GM23338 (cell line): ENCODE data around the gene NRIP1. TPM values are rescaled to one million over a fixed set of nuclear protein-coding genes. Genes with fewer than 3 reads are reported as not detected.

Experiments
- ATAC-seq: fragments of 200-7000 bp; cut with Tn5 transposase; 3 replicates; pipeline ENCODE4 v1.9.1; 2020
- DNase-seq: peaks from one replicate; pipeline ENCODE4 v3.0.0-alpha.2; 2015; ENCODE audit warnings: low spot score
- H2AFZ ChIP-seq: fragments of 200-600 bp; sonication (generic); 2 replicates; pipeline ENCODE4 v1.8.0; 2016; ENCODE audit warnings: antibody characterized with exemption, mild to moderate bottlenecking, moderate library complexity
- H3F3A ChIP-seq: fragments of 200-600 bp; sonication (generic); replicated peaks from 2 replicates; pipeline ENCODE4 v1.8.0; 2017; ENCODE audit warnings: antibody characterized with exemption, mixed run types, low read depth
- H3K27ac ChIP-seq: fragments of 200-600 bp; sonication (generic); 2 replicates; pipeline ENCODE4 v1.6.1; 2016; ENCODE audit warnings: low read depth
- H3K27me3 ChIP-seq: fragments of 200-600 bp; sonication (generic); 2 replicates; pipeline ENCODE4 v1.8.0; 2016; ENCODE audit warnings: mild to moderate bottlenecking, mixed run types, moderate library complexity; ENCODE audit not compliant: insufficient read depth
- H3K36me3 ChIP-seq: fragments of 200-600 bp; sonication (generic); 2 replicates; pipeline ENCODE4 v1.8.0; 2016; ENCODE audit warnings: mild to moderate bottlenecking; ENCODE audit not compliant: insufficient read depth
- H3K4me1 ChIP-seq: fragments of 200-600 bp; sonication (generic); 2 replicates; pipeline ENCODE4 v1.8.0; 2016; ENCODE audit warnings: mild to moderate bottlenecking, moderate library complexity; ENCODE audit not compliant: insufficient read depth
- H3K4me2 ChIP-seq: fragments of 200-600 bp; sonication (generic); 2 replicates; pipeline ENCODE4 v1.7.1; 2017; ENCODE audit warnings: mixed run types
- H3K4me3 ChIP-seq: fragments of 200-600 bp; sonication (generic); 2 replicates; pipeline ENCODE4 v1.6.1; 2016; ENCODE audit warnings: mixed run types
- H3K79me2 ChIP-seq: fragments of 200-600 bp; sonication (generic); replicated peaks from 2 replicates; pipeline ENCODE4 v1.8.0; 2017; ENCODE audit warnings: mild to moderate bottlenecking; ENCODE audit not compliant: insufficient read depth
- H3K9me2 ChIP-seq: fragments of 200-600 bp; sonication (generic); 2 replicates; pipeline ENCODE4 v1.8.0; 2017; ENCODE audit not compliant: insufficient read depth
- H4K20me1 ChIP-seq: fragments of 200-600 bp; sonication (generic); replicated peaks from 2 replicates; pipeline ENCODE4 v1.8.0; 2017; ENCODE audit warnings: mild to moderate bottlenecking; ENCODE audit not compliant: insufficient read depth
- H3K27ac Mint-ChIP-seq: 2 replicates; pipeline ENCODE4 v1.8.0; 2020; ENCODE audit warnings: inconsistent platforms, mild to moderate bottlenecking, moderate library complexity, mixed read lengths
- H3K27me3 Mint-ChIP-seq: 3 replicates; pipeline ENCODE4 v1.8.0; 2022; ENCODE audit warnings: low read depth, mild to moderate bottlenecking, moderate library complexity, mixed read lengths, inconsistent platforms; ENCODE audit not compliant: insufficient read depth, poor library complexity
- H3K36me3 Mint-ChIP-seq: 3 replicates; pipeline ENCODE4 v1.8.0; 2021; ENCODE audit warnings: low read depth, mild to moderate bottlenecking, inconsistent platforms, moderate library complexity, mixed read lengths
- H3K4me1 Mint-ChIP-seq: 3 replicates; pipeline ENCODE4 v1.8.0; 2020; ENCODE audit warnings: mild to moderate bottlenecking, inconsistent platforms, mixed read lengths
- H3K4me3 Mint-ChIP-seq: 3 replicates; pipeline ENCODE4 v1.8.0; 2021; ENCODE audit warnings: moderate library complexity, mild to moderate bottlenecking, inconsistent platforms, mixed read lengths
- H3K9me3 Mint-ChIP-seq: 3 replicates; pipeline ENCODE4 v1.8.0; 2020; ENCODE audit warnings: moderate library complexity, mild to moderate bottlenecking, inconsistent platforms, mixed read lengths
- CREB1 ChIP-seq: fragments of 250-450 bp; sonication (Bioruptor Pico); IDR thresholded peaks from 2 replicates; pipeline ENCODE4 v1.5.0; 2020; ENCODE audit warnings: low read depth, mild to moderate bottlenecking, moderate library complexity
- CTCF ChIP-seq, 2 experiments: fragments of 200-600 bp in 1 of 2; sonication (generic) in 1 of 2; conservative IDR thresholded peaks; 2 replicates each; pipeline versions ENCODE4 v1.5.1 to v1.6.1; 2016 to 2017; ENCODE audit warnings: antibody characterized with exemption in 2 of 2, low read depth in 2 of 2, mild to moderate bottlenecking in 2 of 2, moderate library complexity in 1 of 2
- ETS1 ChIP-seq: IDR thresholded peaks from 2 replicates; pipeline ENCODE4 v1.6.1; 2016; ENCODE audit warnings: antibody characterized with exemption
- EZH2phosphoT487 ChIP-seq: fragments of 200-600 bp; sonication (generic); IDR thresholded peaks from one replicate; pipeline ENCODE4 v1.8.1; 2018; ENCODE audit warnings: antibody characterized with exemption; ENCODE audit not compliant: unreplicated experiment
- JUNB ChIP-seq: IDR thresholded peaks from one replicate; pipeline ENCODE4 v1.6.1; 2016; ENCODE audit warnings: antibody characterized with exemption; ENCODE audit not compliant: unreplicated experiment
- NANOG ChIP-seq: IDR thresholded peaks from 2 replicates; pipeline ENCODE4 v1.6.1; 2016; ENCODE audit warnings: antibody characterized with exemption, borderline replicate concordance
- POLR2AphosphoS5 ChIP-seq: IDR thresholded peaks from 2 replicates; pipeline ENCODE4 v1.6.1; 2016; ENCODE audit warnings: antibody characterized with exemption, low read depth
- STAT1 ChIP-seq: IDR thresholded peaks from one replicate; pipeline ENCODE4 v1.6.1; 2016; ENCODE audit warnings: antibody characterized with exemption; ENCODE audit not compliant: unreplicated experiment
- ZNF114 ChIP-seq: fragments of 250-450 bp; sonication (Bioruptor Pico); IDR thresholded peaks from 2 replicates; pipeline ENCODE4 v1.5.0; 2020; ENCODE audit warnings: mild to moderate bottlenecking, moderate library complexity
- ZNF462 ChIP-seq: fragments of 250-450 bp; sonication (Bioruptor Pico); IDR thresholded peaks from 2 replicates; pipeline ENCODE4 v1.5.0; 2020; ENCODE audit warnings: mild to moderate bottlenecking, moderate library complexity
- polyA plus RNA-seq: library from polyadenylated mRNA; unstranded; fragments of >200 nt; fragmentation: Nextera tagmentation; extraction: Ambion mirVana; gene quantifications from 2 replicates; pipeline ENCODE4 v1.2.1, GENCODE V29; 2016
- total RNA-seq: library from RNA; depleted of rRNA; stranded (reverse); fragments of >200 nt; shearing (Covaris generic); gene quantifications from 2 replicates; pipeline ENCODE4 v1.2.3, GENCODE V29; 2014

The NRIP1 gene
- total and polyA plus RNA-seq, 2 experiments from 2014 or later: 3.0 to 9.0 TPM

GRCh38 chr21:15059397-15059796, 5.4 kb downstream of the NRIP1 start:
- no peak overlapping the region for H3K27ac Mint-ChIP-seq
- no peaks in the 10 kb centered on the region for H3F3A ChIP-seq
- ATAC-seq (no peak), DNase-seq (no peak)
- H3K4me3 ChIP-seq: no peak overlapping the region
- no peaks in the 10 kb centered on the region for H4K20me1 ChIP-seq
- peaks cover 96% of the 10 kb centered on the region for H3K79me2 ChIP-seq
- peaks cover 17% of the 10 kb centered on the region for H3K27me3 ChIP-seq
- H2AFZ ChIP-seq: no peak overlapping the region
- TF ChIP-seq POLR2AphosphoS5 (no peak), ETS1 (no peak), NANOG (no peak), ZNF114 (CRISPR knock-in tag) (no peak), JUNB (no peak), STAT1 (no peak), ZNF462 (CRISPR knock-in tag) (no peak), CREB1 (CRISPR knock-in tag) (no peak), CTCF (conservative IDR thresholded peaks at IDR 0.05; ENCODE audit: low read depth in 2 of 2) (no peak), EZH2phosphoT487 (no peak)
- no peak overlapping the region for H3K27ac ChIP-seq
- H3K4me2 ChIP-seq: no peak overlapping the region
- no peaks in the 10 kb centered on the region for H3K9me2 ChIP-seq
- no peaks in the 10 kb centered on the region for H3K9me3 Mint-ChIP-seq
- H3K4me1 ChIP-seq: peaks cover 53% of the 10 kb centered on the region
- peaks cover 5% of the 10 kb centered on the region for H3K27me3 Mint-ChIP-seq
- no peaks in the 10 kb centered on the region for H3K36me3 Mint-ChIP-seq
- H3K4me1 Mint-ChIP-seq: peaks cover 83% of the 10 kb centered on the region
- H3K4me3 Mint-ChIP-seq: no peak overlapping the region
- no peaks in the 10 kb centered on the region for H3K36me3 ChIP-seq
